Urinary bladder (tissue), 4 donors: ENCODE measurements around the gene ARHGAP25. TPM values are rescaled to one million over a fixed set of nuclear protein-coding genes. Genes with fewer than 3 reads are reported as not detected.

ENCODE experiments used
- DNase-seq: peaks from one replicate; pipeline ENCODE4 v3.0.0-alpha.2; 2015; ENCODE audit errors: extremely low spot score
- H3K27ac ChIP-seq: one replicate; pipeline ENCODE4 v1.5.1; 2013; ENCODE audit warnings: low read depth, mild to moderate bottlenecking, moderate library complexity
- H3K36me3 ChIP-seq: one replicate; pipeline ENCODE4 v1.6.1; 2013; ENCODE audit warnings: mild to moderate bottlenecking, moderate library complexity; ENCODE audit not compliant: insufficient read depth
- H3K4me1 ChIP-seq: one replicate; pipeline ENCODE4 v1.6.1; 2013; ENCODE audit warnings: mild to moderate bottlenecking, moderate library complexity; ENCODE audit not compliant: insufficient read depth
- H3K4me3 ChIP-seq: one replicate; pipeline ENCODE4 v1.5.1; 2013; ENCODE audit warnings: low read depth, low read length
- WGBS: extraction: QIAGEN DNeasy Blood & Tissue Kit; methylation state at CpG from one replicate; pipeline ENCODE4 v1.1.7; 2013; 5-methylcytosine and 5-hydroxymethylcytosine counted together
- polyA plus RNA-seq: library from polyadenylated mRNA; stranded (reverse); fragments of 200-250 nt; gene quantifications from one replicate; pipeline ENCODE4 v1.2.3, GENCODE V29; 2013
- total RNA-seq: library from RNA; depleted of rRNA; stranded (reverse); fragments of >200 nt; gene quantifications from one replicate; pipeline ENCODE4 v1.2.3, GENCODE V29; 2014
- donor health status: healthy with polysubstance abuse.
- donor health status: healthy.

The ARHGAP25 gene
- total and polyA plus RNA-seq, 2 donors = 4.4 to 5.2 TPM

GRCh38 chr2:68812251-68812650 lies 77.6 kb downstream of the ARHGAP25 start:
- WGBS = 63% methylated on average over 6 of the region's 6 CpGs
- Histone ChIP-seq H3K27ac (no peak overlapping the region), H3K4me3 (no peak overlapping the region), H3K4me1 (no peaks in the 10 kb centered on the region), H3K36me3 (no peaks in the 10 kb centered on the region)
- no peak for DNase-seq

- H3K36me3 ChIP-seq = no peaks in the 10 kb centered on the region
- H3K4me3 ChIP-seq = no peak overlapping the region
- no peaks in the 10 kb centered on the region for H3K4me1 ChIP-seq
- 95% methylated on average over 3 of the region's 3 CpGs for WGBS
- no peak overlapping the region for H3K27ac ChIP-seq
- no peak for DNase-seq
Observed at GRCh38 chr2:68813596-68813995, 79.0 kb downstream of the ARHGAP25 start.

- DNase-seq = no peak
- Histone ChIP-seq H3K36me3 (no peaks in the 10 kb centered on the region), H3K4me1 (no peaks in the 10 kb centered on the region), H3K4me3 (no peak overlapping the region), H3K27ac (no peak overlapping the region)
Observed at GRCh38 chr2:68817306-68817705, 82.7 kb downstream of the ARHGAP25 start.

- Histone ChIP-seq H3K4me1 (no peaks in the 10 kb centered on the region), H3K4me3 (no peak overlapping the region), H3K27ac (no peak overlapping the region), H3K36me3 (no peaks in the 10 kb centered on the region)
- 48% methylated on average over 6 of the region's 6 CpGs for WGBS
- DNase-seq = no peak
Observed at GRCh38 chr2:68819556-68819955, 84.9 kb downstream of the ARHGAP25 start.

GRCh38 chr2:68822207-68822872 lies 87.7 kb downstream of the ARHGAP25 start:
- Histone ChIP-seq H3K27ac (no peak overlapping the region), H3K36me3 (no peaks in the 10 kb centered on the region), H3K4me1 (no peaks in the 10 kb centered on the region), H3K4me3 (no peak overlapping the region)
- WGBS = 85% methylated on average over 15 of the region's 15 CpGs
- DNase-seq = no peak

- no peak overlapping the region for H3K27ac ChIP-seq
- no peaks in the 10 kb centered on the region for H3K36me3 ChIP-seq
Observed at GRCh38 chr2:68824831-68825230, 90.2 kb downstream of the ARHGAP25 start.

GRCh38 chr2:68825866-68826265 lies 91.3 kb downstream of the ARHGAP25 start:
- H3K27ac ChIP-seq = no peak overlapping the region
- no peak overlapping the region for H3K4me3 ChIP-seq
- no peak for DNase-seq
- H3K36me3 ChIP-seq = no peaks in the 10 kb centered on the region
- WGBS = 93% methylated on average over 5 of the region's 5 CpGs
- H3K4me1 ChIP-seq = no peaks in the 10 kb centered on the region

More at GRCh38 chr2:68824831-68825230, 90.2 kb downstream of the ARHGAP25 start:
- Histone ChIP-seq H3K4me1 (no peaks in the 10 kb centered on the region), H3K4me3 (no peak overlapping the region)
- 58% methylated on average over 2 of the region's 2 CpGs for WGBS
- DNase-seq = no peak

- WGBS = 98% methylated on average over 4 of the region's 4 CpGs
- H3K4me1 ChIP-seq = no peaks in the 10 kb centered on the region
- H3K4me3 ChIP-seq = no peak overlapping the region
- no peak overlapping the region for H3K27ac ChIP-seq
- H3K36me3 ChIP-seq = no peaks in the 10 kb centered on the region
- no peak for DNase-seq
Observed at GRCh38 chr2:68827666-68828065, 93.1 kb downstream of the ARHGAP25 start.

GRCh38 chr2:68828887-68829708 lies 94.5 kb downstream of the ARHGAP25 start:
- DNase-seq = peak; percentile 89
- Histone ChIP-seq H3K27ac (no peak overlapping the region), H3K4me1 (no peaks in the 10 kb centered on the region), H3K36me3 (no peaks in the 10 kb centered on the region), H3K4me3 (no peak overlapping the region)
- WGBS = under 1% methylated on average over 10 of the region's 10 CpGs

GRCh38 chr2:68829749-68830148 lies 95.1 kb downstream of the ARHGAP25 start:
- WGBS = 53% methylated on average over 2 of the region's 2 CpGs
- no peak for DNase-seq
- Histone ChIP-seq H3K36me3 (no peaks in the 10 kb centered on the region), H3K4me1 (no peaks in the 10 kb centered on the region), H3K4me3 (no peak overlapping the region), H3K27ac (no peak overlapping the region)

- no peak for DNase-seq
- 55% methylated on average over 3 of the region's 3 CpGs for whole genome bisulfite sequencing
- Histone ChIP-seq H3K4me1 (no peaks in the 10 kb centered on the region), H3K4me3 (no peak overlapping the region), H3K27ac (peak overlapping the region; percentile 39), H3K36me3 (no peaks in the 10 kb centered on the region)
Observed at GRCh38 chr2:68831686-68832232, 97.1 kb downstream of the ARHGAP25 start.

GRCh38 chr2:68832233-68832869 lies 97.7 kb downstream of the ARHGAP25 start:
- Histone ChIP-seq H3K4me3 (no peak overlapping the region), H3K4me1 (no peaks in the 10 kb centered on the region), H3K27ac (peak overlapping the region; percentile 39), H3K36me3 (no peaks in the 10 kb centered on the region)
- DNase-seq = no peak
- 43% methylated on average over 8 of the region's 8 CpGs for whole genome bisulfite sequencing

- no peaks in the 10 kb centered on the region for H3K4me1 ChIP-seq
- H3K27ac ChIP-seq = no peak overlapping the region
- DNase-seq = no peak
- WGBS = over 99% methylated on average over 2 of the region's 2 CpGs
- H3K36me3 ChIP-seq = no peaks in the 10 kb centered on the region
- H3K4me3 ChIP-seq = no peak overlapping the region
Observed at GRCh38 chr2:68833162-68833561, 98.6 kb downstream of the ARHGAP25 start.
